ENCODE measurements around the gene SLC6A11. TPM values are rescaled to one million over a fixed set of nuclear protein-coding genes. Genes with fewer than 3 reads are reported as not detected.
A peak's percentile ranks its signal among the peaks of the same experiment; 100 is the strongest.

Gene SLC6A11
- total RNA-seq, 1 experiment from 2014 or later = 0.85 TPM

GRCh38 chr3:10933470-10933804 is 117.4 kb downstream of the SLC6A11 start:
- Mint-ChIP-seq H3K36me3 (no peaks in the 10 kb centered on the region), H3K27ac (no peak overlapping the region), H3K4me3 (no peak overlapping the region), H3K9me3 (no peaks in the 10 kb centered on the region), H3K4me1 (peaks cover 9% of the 10 kb centered on the region), H3K27me3 (ENCODE audit: low read depth) (no peaks in the 10 kb centered on the region)
- ATAC-seq (no peak), DNase-seq (ENCODE audit: low spot score) (no peak)
- TF ChIP-seq ZNF232 (CRISPR knock-in tag; IDR thresholded peaks at IDR 0.05) (no peak), NFE2L1 (CRISPR knock-in tag; IDR thresholded peaks at IDR 0.05) (no peak), E2F1 (CRISPR knock-in tag; IDR thresholded peaks at IDR 0.05) (no peak), ETV6 (CRISPR knock-in tag; IDR thresholded peaks at IDR 0.05) (no peak), PRDM15 (CRISPR knock-in tag; IDR thresholded peaks at IDR 0.05) (no peak), EMX1 (CRISPR knock-in tag; IDR thresholded peaks at IDR 0.05) (no peak), FOXK1 (CRISPR knock-in tag; IDR thresholded peaks at IDR 0.05) (no peak), FOXP1 (CRISPR knock-in tag; IDR thresholded peaks at IDR 0.05; ENCODE audit: borderline replicate concordance) (no peak), MXD4 (CRISPR knock-in tag; IDR thresholded peaks at IDR 0.05; ENCODE audit: borderline replicate concordance) (no peak), JAZF1 (CRISPR knock-in tag; IDR thresholded peaks at IDR 0.05) (no peak), SOX15 (CRISPR knock-in tag; IDR thresholded peaks at IDR 0.05) (no peak), ZNF317 (CRISPR knock-in tag; IDR thresholded peaks at IDR 0.05; ENCODE audit: borderline replicate concordance, low read depth) (no peak)
- TF ChIP-seq, protein P1, sequence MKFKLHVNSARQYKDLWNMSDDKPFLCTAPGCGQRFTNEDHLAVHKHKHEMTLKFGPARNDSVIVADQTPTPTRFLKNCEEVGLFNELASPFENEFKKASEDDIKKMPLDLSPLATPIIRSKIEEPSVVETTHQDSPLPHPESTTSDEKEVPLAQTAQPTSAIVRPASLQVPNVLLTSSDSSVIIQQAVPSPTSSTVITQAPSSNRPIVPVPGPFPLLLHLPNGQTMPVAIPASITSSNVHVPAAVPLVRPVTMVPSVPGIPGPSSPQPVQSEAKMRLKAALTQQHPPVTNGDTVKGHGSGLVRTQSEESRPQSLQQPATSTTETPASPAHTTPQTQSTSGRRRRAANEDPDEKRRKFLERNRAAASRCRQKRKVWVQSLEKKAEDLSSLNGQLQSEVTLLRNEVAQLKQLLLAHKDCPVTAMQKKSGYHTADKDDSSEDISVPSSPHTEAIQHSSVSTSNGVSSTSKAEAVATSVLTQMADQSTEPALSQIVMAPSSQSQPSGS (CRISPR knock-in tag; IDR thresholded peaks at IDR 0.05; ENCODE audit: borderline replicate concordance, low read depth) = no peak
- TF ChIP-seq, protein P2, sequence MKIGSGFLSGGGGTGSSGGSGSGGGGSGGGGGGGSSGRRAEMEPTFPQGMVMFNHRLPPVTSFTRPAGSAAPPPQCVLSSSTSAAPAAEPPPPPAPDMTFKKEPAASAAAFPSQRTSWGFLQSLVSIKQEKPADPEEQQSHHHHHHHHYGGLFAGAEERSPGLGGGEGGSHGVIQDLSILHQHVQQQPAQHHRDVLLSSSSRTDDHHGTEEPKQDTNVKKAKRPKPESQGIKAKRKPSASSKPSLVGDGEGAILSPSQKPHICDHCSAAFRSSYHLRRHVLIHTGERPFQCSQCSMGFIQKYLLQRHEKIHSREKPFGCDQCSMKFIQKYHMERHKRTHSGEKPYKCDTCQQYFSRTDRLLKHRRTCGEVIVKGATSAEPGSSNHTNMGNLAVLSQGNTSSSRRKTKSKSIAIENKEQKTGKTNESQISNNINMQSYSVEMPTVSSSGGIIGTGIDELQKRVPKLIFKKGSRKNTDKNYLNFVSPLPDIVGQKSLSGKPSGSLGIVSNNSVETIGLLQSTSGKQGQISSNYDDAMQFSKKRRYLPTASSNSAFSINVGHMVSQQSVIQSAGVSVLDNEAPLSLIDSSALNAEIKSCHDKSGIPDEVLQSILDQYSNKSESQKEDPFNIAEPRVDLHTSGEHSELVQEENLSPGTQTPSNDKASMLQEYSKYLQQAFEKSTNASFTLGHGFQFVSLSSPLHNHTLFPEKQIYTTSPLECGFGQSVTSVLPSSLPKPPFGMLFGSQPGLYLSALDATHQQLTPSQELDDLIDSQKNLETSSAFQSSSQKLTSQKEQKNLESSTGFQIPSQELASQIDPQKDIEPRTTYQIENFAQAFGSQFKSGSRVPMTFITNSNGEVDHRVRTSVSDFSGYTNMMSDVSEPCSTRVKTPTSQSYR (CRISPR knock-in tag; IDR thresholded peaks at IDR 0.05) = no peak
- ChIA-PET POLR2A (no interaction called here), CTCF (interaction anchor here (2.1 kb wide), 1 partner anchor 127 kb away, joined by 5 read pairs; no protein-coding TSS in a partner anchor)

GRCh38 chr3:10933805-10934481 is 117.9 kb downstream of the SLC6A11 start:
- no peak for TF ChIP-seq RORB (CRISPR knock-in tag; IDR thresholded peaks at IDR 0.05)
- no peak for TF ChIP-seq TEAD4 (CRISPR knock-in tag; IDR thresholded peaks at IDR 0.05)
- TF ChIP-seq TEAD1 (CRISPR knock-in tag; IDR thresholded peaks at IDR 0.05) = no peak
- no peak for TF ChIP-seq NFYB (CRISPR knock-in tag; conservative IDR thresholded peaks at IDR 0.05; ENCODE audit: low read depth)
- no peak for TF ChIP-seq FOXJ3 (CRISPR knock-in tag; IDR thresholded peaks at IDR 0.05; ENCODE audit: borderline replicate concordance)
- no peak for TF ChIP-seq E2F5 (CRISPR knock-in tag; IDR thresholded peaks at IDR 0.05)
- no peak for TF ChIP-seq ZNF423 (CRISPR knock-in tag; IDR thresholded peaks at IDR 0.05)
- no peak for TF ChIP-seq ZNF425 (CRISPR knock-in tag; conservative IDR thresholded peaks at IDR 0.05)
- TF ChIP-seq E2F1 (CRISPR knock-in tag; IDR thresholded peaks at IDR 0.05) = no peak
- CTCF ChIA-PET = interaction anchor here (0.8 kb wide), 1 partner anchor 195 kb away, joined by 4 read pairs; no protein-coding TSS in a partner anchor

More at GRCh38 chr3:10933805-10934481, 117.9 kb downstream of the SLC6A11 start:
- DNase-seq (ENCODE audit: low spot score) (no peak), ATAC-seq (peak; percentile 37)
- H3K9me3 Mint-ChIP-seq = no peaks in the 10 kb centered on the region
- POLR2A ChIA-PET = no interaction called here
- H3K27me3 Mint-ChIP-seq (ENCODE audit: low read depth) = no peaks in the 10 kb centered on the region
- no peaks in the 10 kb centered on the region for H3K36me3 Mint-ChIP-seq
- H3K4me1 Mint-ChIP-seq = peaks cover 9% of the 10 kb centered on the region
- no peak overlapping the region for H3K4me3 Mint-ChIP-seq
- H3K27ac Mint-ChIP-seq = no peak overlapping the region

All from WTC11 (cell line).